GM12891 (cell line): ENCODE results near the gene IFT172.

Source experiments
- POLR2A ChIP-seq: IDR thresholded peaks from 2 replicates; pipeline ENCODE4 v1.6.1; 2011; ENCODE audit warnings: low read depth, low read length, control low read depth
- POLR2AphosphoS5 ChIP-seq: IDR thresholded peaks from 2 replicates; pipeline ENCODE4 v1.6.1; 2011; ENCODE audit warnings: low read depth, low read length, control low read depth
- SPI1 ChIP-seq: IDR thresholded peaks from 2 replicates; pipeline ENCODE4 v1.6.1; 2011; ENCODE audit warnings: low read depth, low read length, control low read depth

DNA sequence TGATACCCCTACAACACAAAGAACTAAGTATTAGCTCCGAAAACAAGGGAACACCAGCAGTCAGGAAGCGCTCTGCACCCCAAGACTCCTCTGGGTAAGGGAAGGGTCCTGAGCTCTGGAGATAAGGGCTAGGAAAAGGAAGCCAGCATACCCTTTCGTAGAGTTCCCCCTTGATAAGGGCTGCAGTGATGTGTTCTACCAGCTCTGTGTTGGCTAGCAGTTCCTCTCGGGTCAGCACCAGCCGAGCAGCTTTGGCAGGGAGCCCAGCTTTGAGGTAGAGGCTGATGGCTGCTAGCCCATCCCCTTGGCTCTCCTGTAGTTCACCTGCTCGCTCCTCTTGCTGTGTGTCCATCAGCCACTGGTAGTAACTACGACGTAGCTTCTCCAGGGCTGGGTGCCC lies 28.4 kb downstream of the IFT172 start:
- TF ChIP-seq SPI1 (no peak), POLR2A (no peak), POLR2AphosphoS5 (no peak)
